H9 (cell line): Measurements from ENCODE around the gene GADD45A. TPM values are rescaled to one million over a fixed set of nuclear protein-coding genes. Genes with fewer than 3 reads are reported as not detected.

Source experiments
- DNase-seq: peaks from one replicate; pipeline ENCODE4 v3.0.0-alpha.2; 2017
- H2AFZ ChIP-seq: one replicate; pipeline ENCODE4 v1.6.1; 2013; ENCODE audit warnings: mild to moderate bottlenecking, low read length, control low read depth, moderate library complexity
- H2AK5ac ChIP-seq: 2 replicates; pipeline ENCODE4 v1.6.1; 2013; ENCODE audit warnings: low read length, control low read depth, mixed read lengths; ENCODE audit not compliant: insufficient read length
- H2BK120ac ChIP-seq: one replicate; pipeline ENCODE4 v1.6.1; 2013; ENCODE audit warnings: low read depth, mild to moderate bottlenecking, low read length, control low read depth, inconsistent platforms; ENCODE audit not compliant: poor library complexity, severe bottlenecking
- H2BK12ac ChIP-seq: 2 replicates; pipeline ENCODE4 v1.6.1; 2013; ENCODE audit warnings: low read length, control low read depth, mixed read lengths, low read depth; ENCODE audit not compliant: insufficient read length
- H2BK15ac ChIP-seq: 2 replicates; pipeline ENCODE4 v1.6.1; 2013; ENCODE audit warnings: low read depth, low read length, control low read depth
- H2BK20ac ChIP-seq: one replicate; pipeline ENCODE4 v1.6.1; 2013; ENCODE audit warnings: low read depth, mild to moderate bottlenecking, low read length, control low read depth, inconsistent platforms; ENCODE audit not compliant: poor library complexity, severe bottlenecking
- H2BK5ac ChIP-seq: 2 replicates; pipeline ENCODE4 v1.6.1; 2013; ENCODE audit warnings: low read length, control low read depth, mixed read lengths; ENCODE audit not compliant: insufficient read length
- H3K14ac ChIP-seq: 2 replicates; pipeline ENCODE4 v1.6.1; 2013; ENCODE audit warnings: low read length, control low read depth; ENCODE audit not compliant: insufficient read depth
- H3K18ac ChIP-seq: 2 replicates; pipeline ENCODE4 v1.6.1; 2013; ENCODE audit warnings: low read depth, mild to moderate bottlenecking, mixed read lengths, low read length, control low read depth; ENCODE audit not compliant: insufficient read length
- H3K23ac ChIP-seq: 2 replicates; pipeline ENCODE4 v1.6.1; 2013; ENCODE audit warnings: low read length, control low read depth, mixed read lengths, low read depth; ENCODE audit not compliant: insufficient read length
- H3K23me2 ChIP-seq: 2 replicates; pipeline ENCODE4 v1.6.1; 2013; ENCODE audit warnings: low read depth, mild to moderate bottlenecking, mixed read lengths, low read length, control low read depth; ENCODE audit not compliant: insufficient read length, poor library complexity, severe bottlenecking
- H3K27ac ChIP-seq: 2 replicates; pipeline ENCODE4 v1.5.1; 2013; ENCODE audit warnings: low read length, control low read depth, mixed read lengths, low read depth; ENCODE audit not compliant: insufficient read length
- H3K27me3 ChIP-seq: 2 replicates; pipeline ENCODE4 v1.6.1; 2013; ENCODE audit warnings: low read length, control low read depth, inconsistent platforms; ENCODE audit not compliant: insufficient read depth
- H3K4ac ChIP-seq: 2 replicates; pipeline ENCODE4 v1.6.1; 2013; ENCODE audit warnings: low read depth, mild to moderate bottlenecking, control low read depth, inconsistent platforms, low read length, moderate library complexity
- H3K4me1 ChIP-seq: 2 replicates; pipeline ENCODE4 v1.6.1; 2013; ENCODE audit warnings: low read length, control low read depth, inconsistent platforms; ENCODE audit not compliant: insufficient read depth
- H3K4me2 ChIP-seq: 2 replicates; pipeline ENCODE4 v1.6.1; 2013; ENCODE audit warnings: low read length, control low read depth, mixed read lengths; ENCODE audit not compliant: insufficient read length, insufficient read depth
- H3K56ac ChIP-seq: 2 replicates; pipeline ENCODE4 v1.6.1; 2013; ENCODE audit warnings: low read depth, mild to moderate bottlenecking, mixed read lengths, low read length, control low read depth; ENCODE audit not compliant: insufficient read length
- H3K79me1 ChIP-seq: 2 replicates; pipeline ENCODE4 v1.6.1; 2013; ENCODE audit warnings: low read depth, mild to moderate bottlenecking, moderate library complexity, low read length, control low read depth, inconsistent platforms; ENCODE audit not compliant: insufficient read depth, poor library complexity, severe bottlenecking
- H3K79me2 ChIP-seq: 2 replicates; pipeline ENCODE4 v1.6.1; 2013; ENCODE audit warnings: low read length, control low read depth, inconsistent platforms; ENCODE audit not compliant: insufficient read depth
- H3K9ac ChIP-seq: 2 replicates; pipeline ENCODE4 v1.6.1; 2013; ENCODE audit warnings: low read length, control low read depth, mixed read lengths; ENCODE audit not compliant: insufficient read length; ENCODE audit errors: extremely low read depth
- H3K9me3 ChIP-seq: one replicate; pipeline ENCODE4 v1.6.1; 2013; ENCODE audit warnings: low read depth, low read length, inconsistent platforms; ENCODE audit not compliant: control insufficient read depth
- H3T11ph ChIP-seq: one replicate; pipeline ENCODE4 v1.6.1; 2013; ENCODE audit warnings: mild to moderate bottlenecking, low read length, control low read depth, inconsistent platforms
- H4K20me1 ChIP-seq: one replicate; pipeline ENCODE4 v1.6.1; 2013; ENCODE audit not compliant: control insufficient read depth, insufficient read length, insufficient read depth
- H4K5ac ChIP-seq: 2 replicates; pipeline ENCODE4 v1.6.1; 2013; ENCODE audit warnings: low read depth, mild to moderate bottlenecking, mixed read lengths, low read length, control low read depth; ENCODE audit not compliant: insufficient read length
- H4K8ac ChIP-seq: replicated peaks from 2 replicates; pipeline ENCODE4 v1.6.1; 2013; ENCODE audit warnings: low read length, control low read depth, mixed read lengths, low read depth; ENCODE audit not compliant: insufficient read length
- H4K91ac ChIP-seq: 2 replicates; pipeline ENCODE4 v1.6.1; 2013; ENCODE audit warnings: low read depth, mild to moderate bottlenecking, moderate library complexity, mixed read lengths, low read length, control low read depth; ENCODE audit not compliant: insufficient read length
- H3K27ac Mint-ChIP-seq, 3 experiments: 2 replicates in 2 of 3; 3 replicates in 1 of 3; pipeline ENCODE4 v1.8.0; 2020 to 2021; ENCODE audit warnings: mixed read lengths in 3 of 3, mild to moderate bottlenecking in 1 of 3, moderate library complexity in 1 of 3
- H3K27me3 Mint-ChIP-seq: 2 replicates; pipeline ENCODE4 v1.8.0; 2021; ENCODE audit warnings: low read depth, mild to moderate bottlenecking, moderate library complexity, mixed read lengths
- H3K36me3 Mint-ChIP-seq, 3 experiments: 2 replicates in 2 of 3; 3 replicates in 1 of 3; pipeline ENCODE4 v1.8.0; 2020 to 2021; ENCODE audit warnings: low read depth in 3 of 3, mixed read lengths in 3 of 3; ENCODE audit not compliant: insufficient read depth in 1 of 3
- H3K4me1 Mint-ChIP-seq, 2 experiments: 2 replicates each; pipeline ENCODE4 v1.8.0; 2020; ENCODE audit warnings: mixed read lengths in 2 of 2
- H3K4me3 Mint-ChIP-seq, 2 experiments: 2 replicates in 1 of 2; 3 replicates in 1 of 2; pipeline ENCODE4 v1.8.0; 2020 to 2021; ENCODE audit warnings: mild to moderate bottlenecking in 2 of 2, mixed read lengths in 2 of 2, moderate library complexity in 1 of 2
- H3K9me3 Mint-ChIP-seq, 2 experiments: 2 replicates in 1 of 2; 3 replicates in 1 of 2; pipeline ENCODE4 v1.8.0; 2020; ENCODE audit warnings: mild to moderate bottlenecking in 2 of 2, mixed read lengths in 2 of 2, moderate library complexity in 1 of 2
- WGBS: extraction: QIAGEN DNeasy Blood & Tissue Kit; methylation state at CpG from one replicate; pipeline ENCODE4 v1.1.7; 2013; ENCODE audit warnings: missing lambda C conversion rate, low lambda C conversion rate, mixed read lengths; ENCODE audit not compliant: insufficient read length; ENCODE audit errors: extremely low coverage; 5-methylcytosine and 5-hydroxymethylcytosine counted together
- total RNA-seq: library from RNA; stranded (reverse); gene quantifications from 2 replicates; pipeline ENCODE4 v1.2.1, GENCODE V29; 2021
- TF ChIP-seq, protein P1 (sequence below): fragments of 200-600 bp; sonication (generic); conservative IDR thresholded peaks from 3 replicates; pipeline ENCODE4 v1.8.0; 2021; ENCODE audit warnings: antibody characterized with exemption, mild to moderate bottlenecking

Gene GADD45A
- total RNA-seq, 1 experiment from 2014 or later = 22.8 TPM

DNA sequence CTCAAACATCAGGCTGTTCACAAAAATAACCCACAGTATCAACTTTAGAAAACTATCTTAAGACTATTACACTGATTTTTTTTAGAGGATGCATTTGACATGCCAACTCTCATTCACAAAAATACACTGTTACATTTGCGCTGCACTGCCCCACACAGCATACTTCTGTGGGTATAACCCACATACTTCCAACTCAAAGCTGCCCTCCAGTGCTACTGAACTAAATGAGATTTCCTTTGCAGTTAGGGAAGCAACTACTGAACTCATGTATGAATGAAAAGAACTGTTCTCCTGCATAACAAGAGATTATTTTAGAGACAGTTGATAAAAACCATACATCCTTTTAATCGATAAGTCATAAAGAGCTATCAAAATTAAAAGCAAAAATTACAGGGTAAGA lies 25.8 kb upstream of the GADD45A start:
- no peak overlapping the region for H4K8ac ChIP-seq

More for the DNA sequence above, 25.8 kb upstream of the GADD45A start:
- Histone ChIP-seq H2AFZ (no peak overlapping the region), H3K4ac (no peak overlapping the region), H2BK120ac (no peak overlapping the region), H4K5ac (no peak overlapping the region), H3K18ac (no peak overlapping the region), H3K9ac (no peak overlapping the region), H3K79me1 (no peaks in the 10 kb centered on the region), H4K20me1 (no peaks in the 10 kb centered on the region), H2BK20ac (no peak overlapping the region), H3K56ac (no peak overlapping the region), H3K27ac (no peak overlapping the region), H2BK5ac (no peak overlapping the region), H3K14ac (no peak overlapping the region), H4K91ac (no peak overlapping the region), H3K27me3 (no peaks in the 10 kb centered on the region), H2AK5ac (no peak overlapping the region), H3K23ac (no peak overlapping the region), H3T11ph (no peak overlapping the region), H2BK15ac (no peak overlapping the region), H3K4me2 (no peak overlapping the region), H3K23me2 (no peaks in the 10 kb centered on the region), H3K9me3 (no peaks in the 10 kb centered on the region), H2BK12ac (no peak overlapping the region), H3K79me2 (no peaks in the 10 kb centered on the region), H3K4me1 (no peaks in the 10 kb centered on the region; the same call in 1 of the 2 replicates)
- H3K9me3 Mint-ChIP-seq = peaks cover 0 to 2% of the 10 kb centered on the region in 2 experiments; a peak in 1 of 5 replicates
- TF ChIP-seq, protein P1, sequence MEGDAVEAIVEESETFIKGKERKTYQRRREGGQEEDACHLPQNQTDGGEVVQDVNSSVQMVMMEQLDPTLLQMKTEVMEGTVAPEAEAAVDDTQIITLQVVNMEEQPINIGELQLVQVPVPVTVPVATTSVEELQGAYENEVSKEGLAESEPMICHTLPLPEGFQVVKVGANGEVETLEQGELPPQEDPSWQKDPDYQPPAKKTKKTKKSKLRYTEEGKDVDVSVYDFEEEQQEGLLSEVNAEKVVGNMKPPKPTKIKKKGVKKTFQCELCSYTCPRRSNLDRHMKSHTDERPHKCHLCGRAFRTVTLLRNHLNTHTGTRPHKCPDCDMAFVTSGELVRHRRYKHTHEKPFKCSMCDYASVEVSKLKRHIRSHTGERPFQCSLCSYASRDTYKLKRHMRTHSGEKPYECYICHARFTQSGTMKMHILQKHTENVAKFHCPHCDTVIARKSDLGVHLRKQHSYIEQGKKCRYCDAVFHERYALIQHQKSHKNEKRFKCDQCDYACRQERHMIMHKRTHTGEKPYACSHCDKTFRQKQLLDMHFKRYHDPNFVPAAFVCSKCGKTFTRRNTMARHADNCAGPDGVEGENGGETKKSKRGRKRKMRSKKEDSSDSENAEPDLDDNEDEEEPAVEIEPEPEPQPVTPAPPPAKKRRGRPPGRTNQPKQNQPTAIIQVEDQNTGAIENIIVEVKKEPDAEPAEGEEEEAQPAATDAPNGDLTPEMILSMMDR = no peak
- H3K27ac Mint-ChIP-seq = no peak overlapping the region
- no CpG with 5 or more reads among the region's 2 CpGs for WGBS
- H3K4me3 Mint-ChIP-seq = no peak overlapping the region
- no peaks in the 10 kb centered on the region for H3K27me3 Mint-ChIP-seq
- peaks cover 7% of the 10 kb centered on the region in 2 experiments for H3K4me1 Mint-ChIP-seq
- DNase-seq = no peak
- H3K36me3 Mint-ChIP-seq = no peaks in the 10 kb centered on the region
